ENCODE results near the gene RPTOR. TPM values are rescaled to one million over a fixed set of nuclear protein-coding genes. Genes with fewer than 3 reads are reported as not detected.

The RPTOR gene
- total RNA-seq, 1 experiment from 2014 or later: 25.1 TPM

DNA sequence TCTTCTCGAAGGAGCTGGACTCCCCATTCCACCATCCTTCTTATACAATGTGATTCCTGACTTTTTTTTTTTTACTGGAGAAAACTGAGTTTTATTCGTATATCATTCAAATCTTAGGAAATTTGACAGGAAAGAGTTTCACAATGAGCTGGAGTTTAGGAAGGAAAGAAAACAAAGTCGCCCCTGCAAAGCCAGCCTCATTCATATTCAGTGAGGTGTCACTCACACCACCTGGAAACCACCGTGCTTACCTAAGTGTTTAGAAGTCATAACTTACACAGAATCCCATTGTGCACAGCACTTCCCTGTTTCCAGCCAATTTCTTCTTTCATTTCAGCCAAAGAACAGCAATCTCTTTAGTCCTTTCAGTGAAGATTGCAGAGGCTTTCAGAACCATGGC is 356.7 kb downstream of the RPTOR start:
- no peak overlapping the region for H2BK20ac ChIP-seq (ENCODE audit: low read depth, low read length, poor library complexity, severe bottlenecking)
- Mint-ChIP-seq H3K4me1 (peaks cover 5 to 7% of the 10 kb centered on the region in 2 experiments), H3K36me3 (ENCODE audit: insufficient read depth in 1 of 3, low read depth in 3 of 3) (peaks cover 0 to 8% (median 6%) of the 10 kb centered on the region in 3 experiments; a peak in 3 of 7 replicates), H3K4me3 (no peak overlapping the region; a peak in 1 of 5 replicates), H3K27ac (no peak overlapping the region), H3K9me3 (no peaks in the 10 kb centered on the region), H3K27me3 (ENCODE audit: low read depth) (peaks cover 3% of the 10 kb centered on the region; the same call in 1 of the 2 replicates)
- no peaks in the 10 kb centered on the region for H3K9me3 ChIP-seq (ENCODE audit: control insufficient read depth, low read depth, low read length)
- H3K27me3 ChIP-seq (ENCODE audit: insufficient read depth, low read length): no peaks in the 10 kb centered on the region
- no peak overlapping the region for H3K56ac ChIP-seq (ENCODE audit: insufficient read length, low read depth, low read length)
- no peak overlapping the region for H3K18ac ChIP-seq (ENCODE audit: insufficient read length, low read depth, low read length)
- H3K23me2 ChIP-seq (ENCODE audit: insufficient read length, low read depth, low read length, poor library complexity, severe bottlenecking): no peaks in the 10 kb centered on the region
- H3K79me1 ChIP-seq (ENCODE audit: insufficient read depth, low read depth, low read length, poor library complexity, severe bottlenecking): no peaks in the 10 kb centered on the region
- no peak overlapping the region for H2BK12ac ChIP-seq (ENCODE audit: insufficient read length, low read depth, low read length)
- H2AFZ ChIP-seq (ENCODE audit: low read length): no peak overlapping the region
- no peak overlapping the region for H3K23ac ChIP-seq (ENCODE audit: insufficient read length, low read depth, low read length)
- H2BK15ac ChIP-seq (ENCODE audit: low read depth, low read length): no peak overlapping the region
- no peak overlapping the region for H2BK120ac ChIP-seq (ENCODE audit: low read depth, low read length, poor library complexity, severe bottlenecking)
- no peak overlapping the region for H3K9ac ChIP-seq (ENCODE audit: extremely low read depth, insufficient read length, low read length)
- H2BK5ac ChIP-seq (ENCODE audit: insufficient read length, low read length): no peak overlapping the region
- H4K5ac ChIP-seq (ENCODE audit: insufficient read length, low read depth, low read length): no peak overlapping the region
- TF ChIP-seq, protein P1, sequence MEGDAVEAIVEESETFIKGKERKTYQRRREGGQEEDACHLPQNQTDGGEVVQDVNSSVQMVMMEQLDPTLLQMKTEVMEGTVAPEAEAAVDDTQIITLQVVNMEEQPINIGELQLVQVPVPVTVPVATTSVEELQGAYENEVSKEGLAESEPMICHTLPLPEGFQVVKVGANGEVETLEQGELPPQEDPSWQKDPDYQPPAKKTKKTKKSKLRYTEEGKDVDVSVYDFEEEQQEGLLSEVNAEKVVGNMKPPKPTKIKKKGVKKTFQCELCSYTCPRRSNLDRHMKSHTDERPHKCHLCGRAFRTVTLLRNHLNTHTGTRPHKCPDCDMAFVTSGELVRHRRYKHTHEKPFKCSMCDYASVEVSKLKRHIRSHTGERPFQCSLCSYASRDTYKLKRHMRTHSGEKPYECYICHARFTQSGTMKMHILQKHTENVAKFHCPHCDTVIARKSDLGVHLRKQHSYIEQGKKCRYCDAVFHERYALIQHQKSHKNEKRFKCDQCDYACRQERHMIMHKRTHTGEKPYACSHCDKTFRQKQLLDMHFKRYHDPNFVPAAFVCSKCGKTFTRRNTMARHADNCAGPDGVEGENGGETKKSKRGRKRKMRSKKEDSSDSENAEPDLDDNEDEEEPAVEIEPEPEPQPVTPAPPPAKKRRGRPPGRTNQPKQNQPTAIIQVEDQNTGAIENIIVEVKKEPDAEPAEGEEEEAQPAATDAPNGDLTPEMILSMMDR (conservative IDR thresholded peaks at IDR 0.05): no peak
- no peak for DNase-seq
- no peak overlapping the region for H3K27ac ChIP-seq (ENCODE audit: insufficient read length, low read depth, low read length)
- no peak overlapping the region for H2AK5ac ChIP-seq (ENCODE audit: insufficient read length, low read length)
- H4K20me1 ChIP-seq (ENCODE audit: control insufficient read depth, insufficient read depth, insufficient read length): no peaks in the 10 kb centered on the region
- no peak overlapping the region for H3T11ph ChIP-seq (ENCODE audit: low read length)
- H3K4me1 ChIP-seq (ENCODE audit: insufficient read depth, low read length): no peaks in the 10 kb centered on the region
- H3K4ac ChIP-seq (ENCODE audit: low read depth, low read length): no peak overlapping the region
- H4K91ac ChIP-seq (ENCODE audit: insufficient read length, low read depth, low read length): no peak overlapping the region
- no peak overlapping the region for H3K14ac ChIP-seq (ENCODE audit: insufficient read depth, low read length)
- H3K4me2 ChIP-seq (ENCODE audit: insufficient read depth, insufficient read length, low read length): no peak overlapping the region
- H4K8ac ChIP-seq (replicated peaks; ENCODE audit: insufficient read length, low read depth, low read length): no peak overlapping the region
- no peaks in the 10 kb centered on the region for H3K79me2 ChIP-seq (ENCODE audit: insufficient read depth, low read length)
- WGBS (ENCODE audit: extremely low coverage, insufficient read length, low lambda C conversion rate): no CpG with 5 or more reads among the region's 4 CpGs

Measured in H9 (cell line).